SK-N-SH (cell line): Measurements from ENCODE around the gene FBXW8. TPM values are rescaled to one million over a fixed set of nuclear protein-coding genes. Genes with fewer than 3 reads are reported as not detected.
"Not testable (repeated sequence)": the region's sequence is repeated elsewhere in the genome, so short reads cannot be mapped to it uniquely, and the experiment has no call there.

Experiments used
- CTCF ChIA-PET: fragments of 300-600, 350-600 bp; formaldehyde crosslinking; extraction: SDS; loops from one replicate; lab custom pipeline; 2021; lab: Yijun Ruan, JAX
- POLR2A ChIA-PET: fragments of 350-600 bp; sonication (Branson Sonifier 250); formaldehyde crosslinking; extraction: SDS; loops from one replicate; lab custom pipeline; 2020; ENCODE audit warnings: antibody characterized with exemption, inconsistent platforms; lab: Yijun Ruan, JAX
- DNase-seq: peaks from one replicate; pipeline ENCODE4 v3.0.0; 2012
- H2AFZ ChIP-seq: fragments of 200-600 bp; sonication (generic); 2 replicates; pipeline ENCODE4 v1.8.1; 2016; ENCODE audit warnings: antibody characterized with exemption, mild to moderate bottlenecking, low read depth
- H3F3A ChIP-seq: fragments of 200-600 bp; sonication (generic); replicated peaks from 2 replicates; pipeline ENCODE3; 2016; ENCODE audit warnings: antibody characterized with exemption, mild to moderate bottlenecking; ENCODE audit not compliant: insufficient read depth
- H3K27ac ChIP-seq, 2 experiments: fragments of 200-500 bp in 1 of 2; fragments of 200-600 bp in 1 of 2; sonication (Bioruptor generic) in 1 of 2; sonication (generic), shearing (Covaris generic) in 1 of 2; 2 replicates each; pipeline versions ENCODE4 v1.5.1 to v1.6.1; 2014 to 2016; ENCODE audit warnings: low read depth in 2 of 2, inconsistent platforms in 1 of 2, low read length in 1 of 2, mild to moderate bottlenecking in 1 of 2, mixed read lengths in 1 of 2
- H3K27me3 ChIP-seq: fragments of 200-600 bp; sonication (generic), shearing (Covaris generic); 2 replicates; pipeline ENCODE4 v1.6.1; 2016; ENCODE audit warnings: mixed run types; ENCODE audit not compliant: insufficient read depth
- H3K36me3 ChIP-seq, 2 experiments: fragments of 200-500 bp in 1 of 2; fragments of 200-600 bp in 1 of 2; sonication (Bioruptor generic) in 1 of 2; sonication (generic) in 1 of 2; replicated peaks in 1 of 2; 2 replicates each; pipeline versions ENCODE3 to v1.5.1; 2014 to 2016; ENCODE audit warnings: low read length in 1 of 2, mild to moderate bottlenecking in 1 of 2; ENCODE audit not compliant: insufficient read depth in 2 of 2, control insufficient read depth in 1 of 2
- H3K4me1 ChIP-seq, 2 experiments: fragments of 200-500 bp in 1 of 2; fragments of 200-600 bp in 1 of 2; sonication (Bioruptor generic) in 1 of 2; sonication (generic), shearing (Covaris generic) in 1 of 2; 2 replicates each; pipeline versions ENCODE4 v1.5.1 to v1.6.1; 2014 to 2016; ENCODE audit warnings: low read depth in 1 of 2, low read length in 1 of 2, mixed run types in 1 of 2; ENCODE audit not compliant: insufficient read depth in 2 of 2, control insufficient read depth in 1 of 2
- H3K4me2 ChIP-seq: fragments of 200-600 bp; sonication (generic), shearing (Covaris generic); 2 replicates; pipeline ENCODE4 v1.6.1; 2017; ENCODE audit warnings: mixed run types
- H3K4me3 ChIP-seq, 2 experiments: fragments of 200-500 bp in 1 of 2; fragments of 200-600 bp in 1 of 2; sonication (Bioruptor generic) in 1 of 2; sonication (generic), shearing (Covaris generic) in 1 of 2; 2 replicates each; pipeline versions ENCODE4 v1.5.1 to v1.8.1; 2014 to 2016; ENCODE audit warnings: low read depth in 2 of 2, inconsistent platforms in 1 of 2, low read length in 1 of 2, mild to moderate bottlenecking in 1 of 2, mixed read lengths in 1 of 2, moderate library complexity in 1 of 2
- H3K79me2 ChIP-seq: fragments of 200-600 bp; sonication (generic); 2 replicates; pipeline ENCODE4 v1.8.1; 2017; ENCODE audit warnings: mild to moderate bottlenecking; ENCODE audit not compliant: insufficient read depth
- H3K9ac ChIP-seq: fragments of 200-600 bp; sonication (generic); 2 replicates; pipeline ENCODE4 v1.6.1; 2017; ENCODE audit warnings: mixed run types
- H3K9me2 ChIP-seq: fragments of 200-600 bp; sonication (generic); 2 replicates; pipeline ENCODE4 v1.6.1; 2017; ENCODE audit warnings: mixed run types
- H3K9me3 ChIP-seq: fragments of 200-600 bp; sonication (generic); 2 replicates; pipeline ENCODE4 v1.6.1; 2017; ENCODE audit warnings: mixed run types, mild to moderate bottlenecking, moderate library complexity
- H4K20me1 ChIP-seq: fragments of 200-600 bp; sonication (generic); 2 replicates; pipeline ENCODE4 v1.6.1; 2017; ENCODE audit warnings: mild to moderate bottlenecking, mixed run types; ENCODE audit not compliant: insufficient read depth
- FOSL2 ChIP-seq: IDR thresholded peaks from 2 replicates; pipeline ENCODE4 v1.4.0; 2012; ENCODE audit warnings: low read depth, mild to moderate bottlenecking, moderate library complexity, borderline replicate concordance
- GATA2 ChIP-seq: sonication (generic); formaldehyde crosslinking; IDR thresholded peaks from 2 replicates; pipeline ENCODE4 v1.5.0; 2020; ENCODE audit warnings: mild to moderate bottlenecking, missing genetic modification reagents
- MAX ChIP-seq: IDR thresholded peaks from 2 replicates; pipeline ENCODE4 v1.4.0; 2012; ENCODE audit warnings: low read depth
- MXI1 ChIP-seq: IDR thresholded peaks from 2 replicates; pipeline ENCODE4 v1.6.1; 2012; ENCODE audit warnings: mild to moderate bottlenecking, low read depth, low read length, improper control_type of control experiment
- REST ChIP-seq: IDR thresholded peaks from 2 replicates; pipeline ENCODE4 v1.6.1; 2012; ENCODE audit warnings: mild to moderate bottlenecking, low read depth, low read length, moderate library complexity
- WGBS: methylation state at CpG from one replicate; pipeline ENCODE4 v1.1.6; 2017; ENCODE audit warnings: low lambda C conversion rate; 5-methylcytosine and 5-hydroxymethylcytosine counted together
- polyA plus RNA-seq, 3 experiments: library from polyadenylated mRNA; depleted of rRNA; stranded (reverse); fragments of >200 nt; gene quantifications; 2 replicates each; pipeline ENCODE4 v1.2.3, GENCODE V29; 2012
- TF ChIP-seq, protein P1 (sequence below): IDR thresholded peaks from 2 replicates; pipeline ENCODE4; 2012

The FBXW8 gene
- polyA plus RNA-seq, 1 of the 3 experiments (the other 2 are of a cell fraction): 15.6 TPM

- Histone ChIP-seq H4K20me1 (no peaks in the 10 kb centered on the region), H3K9me2 (no peaks in the 10 kb centered on the region), H3K79me2 (no peaks in the 10 kb centered on the region), H2AFZ (no peak overlapping the region), H3K27ac (no peak overlapping the region), H3K9ac (no peak overlapping the region), H3K4me1 (no peaks in the 10 kb centered on the region; a peak in 1 of 4 replicates), H3K4me3 (no peak overlapping the region), H3K27me3 (no peaks in the 10 kb centered on the region; the same call in 1 of the 2 replicates), H3K9me3 (no peaks in the 10 kb centered on the region), H3F3A (no peaks in the 10 kb centered on the region), H3K36me3 (no peaks in the 10 kb centered on the region), H3K4me2 (no peak overlapping the region)
- TF ChIP-seq REST (no peak), FOSL2 (no peak), MAX (no peak), GATA2 (CRISPR knock-in tag) (no peak), MXI1 (no peak)
- TF ChIP-seq, protein P1, sequence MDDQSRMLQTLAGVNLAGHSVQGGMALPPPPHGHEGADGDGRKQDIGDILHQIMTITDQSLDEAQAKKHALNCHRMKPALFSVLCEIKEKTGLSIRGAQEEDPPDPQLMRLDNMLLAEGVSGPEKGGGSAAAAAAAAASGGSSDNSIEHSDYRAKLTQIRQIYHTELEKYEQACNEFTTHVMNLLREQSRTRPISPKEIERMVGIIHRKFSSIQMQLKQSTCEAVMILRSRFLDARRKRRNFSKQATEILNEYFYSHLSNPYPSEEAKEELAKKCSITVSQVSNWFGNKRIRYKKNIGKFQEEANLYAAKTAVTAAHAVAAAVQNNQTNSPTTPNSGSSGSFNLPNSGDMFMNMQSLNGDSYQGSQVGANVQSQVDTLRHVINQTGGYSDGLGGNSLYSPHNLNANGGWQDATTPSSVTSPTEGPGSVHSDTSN: no peak
- ChIA-PET CTCF (no interaction called here), POLR2A (no interaction called here)
- no peak for DNase-seq
- 56% methylated on average over 6 of the region's 6 CpGs for WGBS
Measured at GRCh38 chr12:117054279-117054678, 143.5 kb downstream of the FBXW8 start.

DNA sequence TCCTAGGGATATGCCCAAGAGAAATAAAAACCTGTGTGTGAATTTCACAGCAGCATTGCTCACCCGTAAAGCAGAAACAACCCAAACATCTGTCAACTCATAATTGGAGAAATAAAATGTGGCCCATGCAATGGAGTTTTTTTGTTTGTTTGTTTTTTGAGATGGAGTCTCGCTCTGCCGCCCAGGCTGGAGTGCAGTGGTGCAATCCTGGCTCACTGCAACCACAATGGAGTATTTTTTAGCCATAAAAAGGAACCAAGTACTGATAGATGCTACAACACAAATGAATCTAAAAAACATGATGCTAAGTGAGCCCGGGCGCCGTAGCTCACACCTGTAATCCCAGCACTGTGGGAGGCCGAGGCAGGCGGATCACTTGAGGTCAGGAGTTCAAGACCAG, 146.9 kb downstream of the FBXW8 start:
- not testable (repeated sequence) for H2AFZ ChIP-seq, H4K20me1 ChIP-seq, DNase-seq, H3K4me2 ChIP-seq, H3K36me3 ChIP-seq, H3K4me3 ChIP-seq, H3K9me3 ChIP-seq, H3K9me2 ChIP-seq, H3K4me1 ChIP-seq, H3K27me3 ChIP-seq, H3K79me2 ChIP-seq, H3F3A ChIP-seq, H3K27ac ChIP-seq, H3K9ac ChIP-seq
- ChIA-PET CTCF (interaction anchor here (0.9 kb wide), 1 partner anchor 31 kb away, joined by 4 read pairs; no protein-coding TSS in a partner anchor), POLR2A (interaction anchor here (0.6 kb wide), 1 partner anchor 14 kb away, joined by 3 read pairs; no protein-coding TSS in a partner anchor)
- WGBS: 89% methylated on average over 8 of the region's 8 CpGs
